GM21737 (cell line): ENCODE data around the gene SDK1.
"Not testable (repeated sequence)": the region's sequence is repeated elsewhere in the genome, so short reads cannot be mapped to it uniquely, and the experiment has no call there.

ENCODE experiments used
- ATAC-seq: cut with Tn5 transposase; IDR thresholded peaks from one replicate; pipeline ENCODE4 v1.9.1; 2021; ENCODE audit warnings: mild to moderate bottlenecking, moderate library complexity; ENCODE audit not compliant: unreplicated experiment

The SDK1 gene

DNA sequence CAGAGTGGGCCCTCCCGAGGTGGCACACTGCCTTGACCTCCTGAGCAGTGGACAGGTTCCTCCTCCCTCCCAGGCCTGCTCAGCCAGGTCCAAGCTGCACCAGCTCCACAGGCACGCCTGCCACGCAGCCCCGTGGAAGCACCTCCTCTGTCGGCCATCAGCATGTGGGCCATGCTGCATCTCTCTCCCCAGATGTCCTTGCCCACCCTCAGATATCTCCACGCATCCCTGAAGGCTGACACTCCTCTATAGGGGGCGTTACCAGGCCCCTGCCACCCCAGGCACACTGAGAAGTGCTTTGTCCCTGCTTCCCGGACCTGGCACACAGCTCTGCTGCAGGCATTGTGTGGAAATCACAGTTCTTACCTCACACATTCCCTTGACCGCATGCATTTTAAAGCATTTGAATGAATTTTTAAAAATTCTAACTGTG lies 598.5 kb downstream of the SDK1 start:
- ATAC-seq = no peak

- ATAC-seq = no peak
Observed at GRCh38 chr7:3908153-3908552, 607.1 kb downstream of the SDK1 start.

DNA sequence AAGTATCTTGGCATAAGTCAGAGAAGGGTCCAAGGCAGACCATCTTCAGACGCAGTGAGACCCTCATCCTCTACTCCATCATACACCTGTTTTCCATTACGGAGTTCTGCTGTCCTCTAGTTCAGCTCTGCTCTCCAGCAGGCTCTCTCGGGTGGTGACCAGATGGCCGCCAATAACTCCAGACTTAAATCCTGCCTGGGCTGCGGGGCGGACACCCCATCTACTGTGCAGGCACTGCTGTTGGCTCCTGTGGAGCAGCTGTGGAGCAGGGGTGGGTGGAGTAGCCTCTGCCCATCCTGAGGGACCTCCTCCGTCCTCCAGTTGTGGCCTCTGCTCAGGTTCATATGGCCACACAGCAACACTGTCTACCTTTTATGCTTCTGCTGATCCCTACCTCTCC lies 608.1 kb downstream of the SDK1 start:
- no peak for ATAC-seq

DNA sequence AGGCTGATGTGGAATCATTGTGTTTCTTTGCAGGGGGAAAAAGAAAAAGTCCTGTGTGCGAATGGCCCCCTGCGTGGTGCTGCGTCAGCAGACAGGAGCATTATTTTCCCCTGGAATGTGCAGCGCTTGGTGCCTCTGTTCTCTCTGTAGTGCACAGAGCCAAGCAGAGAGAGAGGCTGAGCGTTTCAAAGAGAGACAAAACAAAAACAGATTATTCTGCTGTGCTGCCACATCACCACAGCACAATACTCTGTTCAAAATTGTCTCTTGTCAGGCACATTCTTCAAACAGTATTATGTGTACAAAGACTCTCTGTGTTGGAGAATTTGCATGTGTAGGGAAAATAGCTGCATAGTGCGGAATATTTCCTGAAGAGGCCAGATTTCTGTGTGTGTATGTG lies 609.0 kb downstream of the SDK1 start:
- no peak for ATAC-seq

- ATAC-seq = no peak
Observed at GRCh38 chr7:3911685-3912084, 610.6 kb downstream of the SDK1 start.

DNA sequence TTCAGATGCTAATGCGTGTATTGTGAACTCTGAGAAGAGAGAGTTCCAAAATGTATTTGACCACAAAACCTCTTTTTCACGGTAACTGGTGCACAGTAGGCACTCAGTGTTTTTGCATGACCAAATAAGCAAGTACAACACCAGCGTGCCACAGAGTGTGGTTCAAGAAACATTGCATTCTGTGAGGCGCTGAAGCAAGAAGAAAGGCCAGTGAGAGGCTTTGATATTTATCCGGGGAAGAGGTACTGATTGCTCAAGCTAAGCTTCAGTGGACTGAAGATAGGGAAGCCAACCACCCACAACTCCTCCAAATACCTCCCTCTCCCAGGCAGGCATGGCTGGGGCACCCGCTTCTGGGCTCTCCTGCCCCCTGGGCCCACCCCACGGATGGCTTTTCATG lies 611.2 kb downstream of the SDK1 start:
- ATAC-seq = no peak

- ATAC-seq = no peak
Observed at GRCh38 chr7:3914051-3914775, 613.2 kb downstream of the SDK1 start.

GRCh38 chr7:3915337-3915878 lies 614.4 kb downstream of the SDK1 start:
- no peak for ATAC-seq

DNA sequence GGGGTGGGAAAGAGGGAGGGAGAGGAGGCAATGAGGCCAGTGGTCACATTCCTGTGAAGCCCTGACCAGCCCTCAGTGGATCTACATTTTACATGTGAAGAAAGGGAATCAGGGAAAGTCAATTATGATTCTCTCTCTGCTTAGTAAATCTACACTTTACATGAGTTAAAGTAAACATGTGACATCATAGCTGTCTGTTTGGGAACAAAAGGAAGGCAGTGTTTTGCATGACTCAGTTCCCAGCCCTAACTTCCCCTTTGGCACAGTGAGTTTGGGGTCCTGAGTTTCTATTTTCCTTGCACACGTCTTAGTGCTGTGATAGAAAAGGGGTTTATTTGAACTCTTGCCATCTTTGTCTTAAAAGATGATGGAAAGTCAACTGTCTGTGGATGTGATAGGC lies 615.1 kb downstream of the SDK1 start:
- ATAC-seq = no peak

DNA sequence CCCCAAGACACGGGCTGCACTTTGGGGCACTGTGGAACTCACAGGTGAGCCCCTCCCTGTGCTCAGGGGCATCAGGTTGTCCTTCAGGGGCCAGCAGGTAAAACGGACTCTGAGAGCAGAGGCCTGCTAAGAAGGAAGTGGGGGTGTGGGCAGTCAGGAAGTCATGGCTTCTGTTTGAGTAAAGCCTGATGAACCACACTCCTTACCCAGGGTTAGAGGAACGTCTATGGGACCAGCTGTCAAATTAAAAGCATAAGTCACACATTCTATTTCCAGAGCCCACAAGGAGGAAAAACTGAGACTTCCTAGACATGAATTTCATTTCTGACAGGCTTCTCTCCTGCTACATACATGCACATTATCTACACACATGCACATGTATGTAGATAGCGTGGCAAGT lies 616.4 kb downstream of the SDK1 start:
- no peak for ATAC-seq

DNA sequence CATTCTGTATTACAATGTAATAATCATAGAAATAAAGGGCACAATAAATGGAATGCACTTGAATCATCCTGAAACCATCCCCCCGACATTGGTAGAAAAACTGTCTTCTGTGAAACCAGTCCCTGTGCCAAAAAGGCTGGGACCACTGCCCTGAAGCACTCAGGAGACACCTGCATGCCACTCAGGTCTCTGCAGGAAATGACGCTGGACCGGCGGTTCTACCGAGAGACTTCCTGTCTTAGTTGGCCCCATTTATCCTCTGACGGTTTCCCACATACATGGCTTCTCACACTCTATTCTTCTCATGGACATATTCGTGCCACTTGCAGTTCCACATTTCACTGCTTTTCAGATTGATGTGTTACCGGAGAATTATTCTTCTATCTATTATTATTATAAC lies 617.5 kb downstream of the SDK1 start:
- no peak for ATAC-seq

- no peak for ATAC-seq
Observed at GRCh38 chr7:3922175-3922635, 621.2 kb downstream of the SDK1 start.

- ATAC-seq = no peak
Observed at GRCh38 chr7:3923307-3923918, 622.4 kb downstream of the SDK1 start.

DNA sequence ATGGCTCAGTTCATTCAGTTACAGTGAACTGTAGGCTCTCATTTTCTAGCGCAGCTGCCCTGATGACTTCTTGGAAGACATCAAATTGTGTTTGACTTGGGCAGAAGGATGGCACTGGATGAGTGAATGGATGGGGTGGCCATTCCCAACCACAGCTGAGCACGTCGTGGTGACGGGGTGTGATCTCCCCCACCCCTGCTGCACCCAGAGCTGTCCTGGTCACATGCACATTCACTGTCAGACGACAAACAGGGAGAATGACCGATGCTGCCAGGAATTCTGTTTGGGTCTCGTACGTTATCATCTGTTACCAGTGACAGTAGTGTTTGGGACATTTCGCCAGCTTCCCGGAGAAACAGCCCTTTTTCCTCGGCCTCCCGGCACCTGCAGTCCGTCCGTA lies 623.2 kb downstream of the SDK1 start:
- no peak for ATAC-seq

DNA sequence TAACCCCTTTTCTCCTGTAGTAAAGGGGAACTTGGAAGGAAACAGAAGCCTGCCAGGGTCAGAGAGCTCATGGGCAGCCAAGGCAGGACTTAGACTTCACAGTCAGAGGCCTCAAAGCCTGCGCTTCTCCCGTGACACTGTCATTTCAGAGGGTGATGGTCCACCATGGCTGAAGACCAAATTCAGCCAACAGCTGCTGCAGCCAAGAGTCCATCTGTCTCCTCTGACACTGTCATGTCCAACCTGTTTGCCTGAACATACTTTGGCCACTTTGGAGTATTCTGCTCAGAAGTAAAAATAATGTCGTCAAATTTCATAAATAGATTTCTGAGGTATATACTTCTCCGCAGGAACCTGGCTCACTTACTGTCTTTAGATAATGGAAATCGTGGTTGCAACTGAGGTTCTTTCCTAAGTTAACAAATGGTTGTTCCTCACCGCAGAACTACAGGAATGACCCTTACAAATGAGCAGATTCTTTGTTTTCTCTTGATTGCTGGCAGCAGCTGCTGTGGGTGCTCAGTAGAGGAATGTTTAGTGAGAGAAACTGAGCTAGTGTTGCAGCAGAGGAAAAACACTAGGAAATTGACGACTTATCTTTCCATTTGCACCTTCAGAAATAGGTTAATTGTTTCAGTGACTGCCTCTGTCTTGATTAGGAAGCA lies 626.5 kb downstream of the SDK1 start:
- no peak for ATAC-seq

- no peak for ATAC-seq
Observed at GRCh38 chr7:3928727-3929515, 627.9 kb downstream of the SDK1 start.

- no peak for ATAC-seq
Observed at GRCh38 chr7:3931843-3932242, 630.8 kb downstream of the SDK1 start.

DNA sequence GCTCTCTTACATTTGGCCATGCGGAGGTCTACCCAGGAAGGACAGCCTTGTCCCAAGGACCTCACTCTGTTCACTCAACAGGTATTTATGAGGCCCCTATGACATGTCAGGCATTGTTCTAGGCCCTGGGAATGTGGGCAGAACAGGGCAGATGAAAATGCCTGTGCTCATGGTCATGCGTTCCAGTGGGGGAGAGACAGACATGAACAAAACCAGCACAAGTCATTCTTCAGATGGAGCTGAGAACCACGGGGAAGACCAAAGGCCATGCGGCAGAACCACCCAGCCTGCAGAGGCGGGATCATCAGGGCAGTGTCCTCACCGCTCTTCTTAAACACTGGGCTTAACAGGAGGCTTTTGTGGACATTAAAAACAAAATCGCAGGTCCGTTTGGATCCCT lies 636.1 kb downstream of the SDK1 start:
- no peak for ATAC-seq

GRCh38 chr7:3937605-3938004 lies 636.6 kb downstream of the SDK1 start:
- ATAC-seq = no peak

DNA sequence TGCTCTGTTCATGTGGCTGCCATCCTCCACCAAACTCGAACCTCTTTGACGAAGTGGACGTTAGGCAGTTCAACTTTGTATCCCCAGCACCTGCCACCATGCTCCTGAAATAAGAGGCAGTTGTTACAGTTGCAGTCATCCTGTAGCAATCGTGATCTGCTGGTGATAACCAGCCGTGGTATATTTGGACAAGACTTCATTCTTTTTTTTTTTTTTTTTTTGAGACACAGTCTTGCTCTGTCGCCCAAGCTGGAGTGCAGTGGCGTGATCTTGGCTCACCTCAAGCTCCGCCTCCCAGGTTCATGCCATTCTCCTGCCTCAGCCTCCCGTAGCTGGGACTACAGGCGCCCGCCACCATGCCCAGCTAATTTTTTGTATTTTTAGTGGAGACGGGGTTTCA lies 640.7 kb downstream of the SDK1 start:
- not testable (repeated sequence) for ATAC-seq

DNA sequence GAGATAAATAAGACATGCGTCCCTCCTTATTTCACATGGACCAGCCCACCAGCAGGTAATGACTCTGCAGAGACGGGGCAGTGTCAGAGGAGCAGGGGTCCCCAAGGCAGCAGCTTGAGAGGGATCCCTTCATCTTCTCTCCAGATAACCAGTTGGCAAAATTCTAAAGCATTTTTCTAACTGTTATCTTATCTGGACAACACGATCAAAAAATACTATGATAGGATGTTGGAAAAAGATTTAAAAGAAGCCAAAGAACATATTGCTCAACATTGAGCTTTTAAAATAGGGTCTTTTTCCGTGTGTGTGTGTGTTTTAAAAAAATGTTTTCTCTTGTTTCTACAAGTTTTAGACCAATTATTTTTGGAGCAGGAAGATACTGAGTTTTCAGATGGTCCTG lies 641.2 kb downstream of the SDK1 start:
- no peak for ATAC-seq
